Measurements from ENCODE around the gene TENM4.
"Not testable (repeated sequence)": the region's sequence is repeated elsewhere in the genome, so short reads cannot be mapped to it uniquely, and the experiment has no call there.

TENM4 gene

DNA sequence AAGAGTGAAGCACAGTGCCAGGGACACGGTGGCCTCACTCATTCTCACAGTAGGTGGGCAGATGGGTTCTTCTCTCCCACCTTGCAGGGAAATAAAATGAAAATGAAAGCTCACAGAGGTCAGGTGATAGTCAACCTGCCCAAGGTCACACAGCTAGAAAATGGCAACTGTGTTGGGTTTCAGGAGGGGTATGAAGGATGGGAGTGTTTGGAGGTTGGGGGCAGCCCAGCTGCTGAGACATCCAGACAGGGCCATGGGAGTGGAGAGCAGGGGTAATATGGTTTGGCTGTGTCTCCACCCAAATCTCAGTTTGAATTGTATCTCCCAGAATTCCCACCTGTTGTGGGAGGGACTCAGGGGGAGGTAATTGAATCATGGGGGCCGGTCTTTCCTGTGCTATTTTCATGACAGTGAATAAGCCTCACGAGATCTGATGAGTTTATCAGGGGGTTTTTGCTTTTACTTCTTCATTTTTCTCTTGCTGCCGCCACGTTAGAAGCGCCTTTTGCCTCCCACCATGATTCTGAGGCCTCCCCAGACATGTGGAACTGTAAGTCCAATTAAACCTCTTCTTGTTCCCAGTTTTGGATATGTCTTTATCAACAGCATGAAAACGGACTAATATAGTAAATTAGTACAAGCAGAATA, 247.0 kb downstream of the TENM4 start:
- no peak overlapping the region for H3K4me3 ChIP-seq (ENCODE audit: low read depth, low read length)

DNA sequence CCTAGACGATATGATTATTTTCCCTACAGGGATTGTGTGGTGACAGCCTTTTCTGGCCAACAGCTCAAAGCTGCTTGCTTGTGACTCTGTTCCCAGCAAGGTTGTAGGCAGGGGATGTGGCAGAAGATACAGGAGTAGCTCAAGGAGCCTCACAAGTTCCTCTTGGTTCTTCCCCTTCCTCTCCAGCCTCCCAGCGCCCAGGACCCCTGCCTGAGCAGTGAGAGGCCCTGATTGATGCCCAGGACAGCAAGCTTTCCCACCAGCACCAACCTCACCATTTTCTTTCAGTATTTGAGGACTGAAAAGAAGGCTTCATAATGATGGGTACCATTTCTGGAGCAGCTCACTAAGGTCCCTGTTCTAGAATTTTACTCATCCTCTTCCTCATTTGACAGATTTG, 248.0 kb downstream of the TENM4 start:
- TF ChIP-seq, protein P1, sequence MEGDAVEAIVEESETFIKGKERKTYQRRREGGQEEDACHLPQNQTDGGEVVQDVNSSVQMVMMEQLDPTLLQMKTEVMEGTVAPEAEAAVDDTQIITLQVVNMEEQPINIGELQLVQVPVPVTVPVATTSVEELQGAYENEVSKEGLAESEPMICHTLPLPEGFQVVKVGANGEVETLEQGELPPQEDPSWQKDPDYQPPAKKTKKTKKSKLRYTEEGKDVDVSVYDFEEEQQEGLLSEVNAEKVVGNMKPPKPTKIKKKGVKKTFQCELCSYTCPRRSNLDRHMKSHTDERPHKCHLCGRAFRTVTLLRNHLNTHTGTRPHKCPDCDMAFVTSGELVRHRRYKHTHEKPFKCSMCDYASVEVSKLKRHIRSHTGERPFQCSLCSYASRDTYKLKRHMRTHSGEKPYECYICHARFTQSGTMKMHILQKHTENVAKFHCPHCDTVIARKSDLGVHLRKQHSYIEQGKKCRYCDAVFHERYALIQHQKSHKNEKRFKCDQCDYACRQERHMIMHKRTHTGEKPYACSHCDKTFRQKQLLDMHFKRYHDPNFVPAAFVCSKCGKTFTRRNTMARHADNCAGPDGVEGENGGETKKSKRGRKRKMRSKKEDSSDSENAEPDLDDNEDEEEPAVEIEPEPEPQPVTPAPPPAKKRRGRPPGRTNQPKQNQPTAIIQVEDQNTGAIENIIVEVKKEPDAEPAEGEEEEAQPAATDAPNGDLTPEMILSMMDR (IDR thresholded peaks at IDR 0.05; ENCODE audit: borderline replicate concordance, insufficient read depth, low read depth, low read length), result no peak
- H3K4me3 ChIP-seq (ENCODE audit: low read depth, low read length), result no peak overlapping the region

More for the DNA sequence above, 247.0 kb downstream of the TENM4 start:
- TF ChIP-seq, protein P1 (IDR thresholded peaks at IDR 0.05; ENCODE audit: borderline replicate concordance, insufficient read depth, low read depth, low read length), result no peak

DNA sequence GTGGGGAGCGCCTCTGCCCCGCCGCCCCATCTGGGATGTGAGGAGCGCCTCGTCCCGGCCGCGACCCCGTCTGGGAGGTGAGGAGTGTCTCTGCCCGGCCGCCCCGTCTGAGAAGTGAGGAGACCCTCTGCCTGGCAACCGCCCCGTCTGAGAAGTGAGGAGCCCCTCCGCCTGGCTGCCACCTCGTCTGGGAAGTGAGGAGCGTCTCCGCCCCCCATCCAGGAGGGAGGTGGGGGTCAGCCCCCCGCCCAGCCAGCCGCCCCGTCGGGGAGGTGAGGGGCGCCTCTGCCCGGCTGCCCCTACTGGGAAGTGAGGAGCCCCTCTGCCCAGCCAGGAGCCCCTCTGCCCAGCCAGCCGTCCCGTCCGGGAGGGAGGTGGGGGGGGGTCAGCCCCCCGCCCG, 249.1 kb downstream of the TENM4 start:
- H3K4me3 ChIP-seq (ENCODE audit: low read depth, low read length), result not testable (repeated sequence)

DNA sequence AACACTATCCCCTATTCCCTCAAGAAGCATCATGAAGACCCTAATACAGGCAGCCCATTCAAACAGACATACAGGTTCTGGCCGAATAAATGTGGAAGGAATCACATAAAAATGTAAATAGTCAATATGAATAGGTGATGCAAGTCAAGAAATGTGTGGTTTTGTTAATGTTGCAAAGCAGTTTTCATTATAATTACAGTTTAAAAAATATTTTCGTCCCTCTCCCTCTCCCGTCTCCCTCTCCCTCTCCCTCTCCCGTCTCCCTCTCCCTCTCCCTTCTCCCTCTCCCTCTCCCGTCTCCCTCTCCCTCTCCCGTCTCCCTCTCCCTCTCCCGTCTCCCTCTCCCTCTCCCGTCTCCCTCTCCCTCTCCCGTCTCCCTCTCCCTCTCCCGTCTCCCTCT, 250.3 kb downstream of the TENM4 start:
- H3K4me3 ChIP-seq (ENCODE audit: low read depth, low read length), result not testable (repeated sequence)

DNA sequence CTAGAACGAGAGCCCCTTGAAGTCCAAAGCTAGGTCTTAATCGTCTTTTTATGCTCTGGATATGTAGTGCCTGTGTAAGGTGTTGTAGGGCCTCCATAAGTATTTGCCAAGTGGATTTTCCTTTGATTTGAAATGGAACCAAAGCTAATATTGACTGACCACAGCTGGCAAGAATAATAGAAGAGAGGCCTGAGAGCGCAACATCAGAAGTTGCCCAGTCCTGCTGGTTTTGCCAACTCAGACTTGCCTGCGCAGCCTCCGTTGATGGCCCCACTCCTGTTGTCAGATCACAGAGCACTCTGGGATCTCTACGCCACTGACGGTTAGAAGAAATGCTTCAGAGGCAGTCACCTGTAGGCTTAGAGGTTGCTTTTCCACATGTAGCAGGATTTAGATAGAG, 251.2 kb downstream of the TENM4 start:
- H3K4me3 ChIP-seq (ENCODE audit: low read depth, low read length), result no peak overlapping the region
- TF ChIP-seq, protein P1 (IDR thresholded peaks at IDR 0.05; ENCODE audit: borderline replicate concordance, insufficient read depth, low read depth, low read length), result no peak

DNA sequence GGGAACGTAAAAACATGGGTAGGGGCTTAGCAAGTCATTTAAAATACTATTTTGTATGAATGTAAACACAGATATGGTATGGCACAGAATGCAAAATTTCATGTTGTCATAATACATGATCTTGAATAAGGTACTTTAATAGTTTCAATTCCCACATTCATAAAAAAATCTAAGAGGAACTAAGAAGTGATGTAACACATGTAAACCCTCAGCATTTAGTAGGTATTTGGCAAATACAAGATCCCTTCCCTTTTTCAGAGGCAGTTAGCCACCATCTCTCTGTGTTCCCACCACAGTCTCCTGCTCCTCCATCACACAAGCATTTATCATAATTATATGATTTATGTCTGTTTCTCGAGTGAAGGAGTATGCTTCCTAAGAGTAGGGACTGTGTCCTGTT, 251.8 kb downstream of the TENM4 start:
- TF ChIP-seq, protein P1 (IDR thresholded peaks at IDR 0.05; ENCODE audit: borderline replicate concordance, insufficient read depth, low read depth, low read length), result no peak
- no peak overlapping the region for H3K4me3 ChIP-seq (ENCODE audit: low read depth, low read length)

DNA sequence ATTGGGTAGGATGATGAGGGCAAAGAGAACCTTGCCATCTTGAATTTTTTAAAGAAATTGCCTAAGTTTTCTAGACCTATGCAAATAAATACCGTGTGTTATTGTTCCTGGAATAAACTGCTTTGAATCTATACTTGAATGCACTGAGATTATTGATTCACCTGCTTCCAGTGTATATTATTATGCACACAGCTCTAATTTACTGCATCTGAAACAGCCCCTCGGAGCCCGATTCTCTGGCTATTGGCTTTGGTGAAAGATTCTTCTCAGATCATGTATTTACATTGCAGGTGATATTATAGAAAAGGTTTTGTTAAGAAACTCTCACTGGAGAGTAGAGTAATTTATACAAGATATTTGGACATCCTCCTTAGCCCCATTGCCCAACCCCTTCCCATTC, 254.2 kb downstream of the TENM4 start:
- TF ChIP-seq, protein P1 (IDR thresholded peaks at IDR 0.05; ENCODE audit: borderline replicate concordance, insufficient read depth, low read depth, low read length), result no peak
- no peak overlapping the region for H3K4me3 ChIP-seq (ENCODE audit: low read depth, low read length)

DNA sequence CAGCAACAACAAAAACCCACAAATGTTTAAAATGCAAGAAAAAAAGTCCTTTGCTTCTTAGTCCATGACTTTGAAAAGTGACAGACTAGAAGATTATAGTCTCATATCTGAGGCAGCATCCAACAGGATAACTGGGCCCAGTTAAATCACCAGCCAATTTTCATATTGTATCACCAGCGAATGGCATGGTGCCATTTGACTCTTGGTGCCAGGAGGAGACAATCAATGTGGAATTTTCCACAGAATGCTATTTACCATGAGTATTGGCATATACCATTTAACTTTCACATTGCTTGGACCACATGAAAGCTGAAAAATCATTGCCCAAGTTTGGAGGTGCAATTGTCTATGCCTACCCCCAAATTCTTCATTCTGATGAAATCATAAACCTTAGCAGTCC, 255.5 kb downstream of the TENM4 start:
- H3K4me3 ChIP-seq (ENCODE audit: low read depth, low read length), result no peak overlapping the region
- TF ChIP-seq, protein P1 (IDR thresholded peaks at IDR 0.05; ENCODE audit: borderline replicate concordance, insufficient read depth, low read depth, low read length), result no peak

Measured in GM12875 (cell line).